Skin epidermis (tissue), 12 donors: ENCODE results near the gene PRDM16.

Experiments used
- H3K27ac ChIP-seq, 21 experiments: fragments of 200-600 bp; sonication (generic) in 11 of 21; one replicate each; pipeline ENCODE4 v1.5.0; 2020; ENCODE audit warnings: mild to moderate bottlenecking in 3 of 21, inconsistent platforms in 2 of 21, moderate library complexity in 2 of 21
- H3K4me3 ChIP-seq, 7 experiments: fragments of 200-600 bp; sonication (generic) in 2 of 7; one replicate each; pipeline ENCODE4 v1.5.0; 2020; ENCODE audit warnings: inconsistent platforms in 2 of 7, mild to moderate bottlenecking in 2 of 7, moderate library complexity in 1 of 7

Gene PRDM16

DNA sequence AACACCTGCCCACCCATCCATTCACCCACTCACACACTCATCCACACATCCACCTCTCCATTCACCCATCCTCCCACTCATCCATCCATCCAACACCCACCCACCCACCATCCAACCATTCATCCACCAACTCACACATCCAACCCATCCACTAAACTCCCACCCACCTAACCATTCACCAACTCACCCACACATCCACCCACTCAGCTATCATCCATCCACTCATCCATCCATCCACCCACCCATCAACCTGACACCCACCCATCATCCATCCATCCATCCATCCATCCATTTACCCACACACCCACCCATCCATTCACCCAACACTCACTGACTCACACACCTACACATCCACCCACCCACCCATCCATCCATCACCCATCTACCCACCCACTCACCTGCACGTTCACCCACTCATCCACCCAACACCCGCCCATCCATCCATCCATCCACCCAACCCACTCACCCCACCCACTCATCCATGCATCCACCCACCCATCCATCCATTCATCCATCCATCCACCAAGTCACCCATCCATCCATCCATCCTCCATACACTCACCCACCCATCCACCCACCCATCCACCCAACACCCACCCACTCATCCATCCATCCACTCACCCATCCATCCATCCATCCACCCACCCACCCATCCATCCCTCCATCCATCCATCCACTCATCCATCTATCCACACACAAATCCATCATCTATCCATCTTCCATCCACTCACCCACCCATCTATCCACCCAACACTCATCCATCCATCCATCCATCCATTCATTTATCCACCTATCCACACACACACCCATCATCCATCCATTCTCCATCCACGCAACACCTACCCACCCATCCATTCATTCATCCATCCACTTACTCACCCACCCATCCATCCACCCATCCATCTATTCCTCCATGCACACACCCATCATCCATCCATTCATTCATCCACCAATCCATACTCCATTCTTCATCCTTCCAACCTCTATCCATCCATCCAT is 17.4 kb upstream of the PRDM16 start:
- Histone ChIP-seq H3K4me3 (no peak overlapping the region), H3K27ac (no peak overlapping the region)

DNA sequence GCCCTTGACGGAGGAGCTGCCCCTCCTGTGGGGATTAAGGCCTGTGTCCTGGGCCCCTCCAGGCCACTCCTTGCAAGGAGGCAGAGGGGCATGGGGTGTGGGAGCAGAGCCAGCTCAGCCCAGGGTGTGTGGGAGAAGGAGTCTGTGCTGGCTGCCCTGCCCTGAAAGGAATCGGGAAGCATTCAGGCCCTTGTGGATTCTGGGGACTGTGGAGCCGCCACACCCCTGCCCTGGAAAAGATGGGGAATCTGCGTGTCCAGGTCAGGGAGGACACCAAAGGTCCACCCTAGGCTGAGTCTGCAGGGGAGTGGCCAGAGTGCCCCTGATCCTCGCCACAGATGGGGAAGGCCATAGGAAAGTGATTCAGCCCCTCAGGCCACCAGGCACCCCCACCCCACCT is 16.5 kb upstream of the PRDM16 start:
- Histone ChIP-seq H3K4me3 (no peak overlapping the region), H3K27ac (no peak overlapping the region)

DNA sequence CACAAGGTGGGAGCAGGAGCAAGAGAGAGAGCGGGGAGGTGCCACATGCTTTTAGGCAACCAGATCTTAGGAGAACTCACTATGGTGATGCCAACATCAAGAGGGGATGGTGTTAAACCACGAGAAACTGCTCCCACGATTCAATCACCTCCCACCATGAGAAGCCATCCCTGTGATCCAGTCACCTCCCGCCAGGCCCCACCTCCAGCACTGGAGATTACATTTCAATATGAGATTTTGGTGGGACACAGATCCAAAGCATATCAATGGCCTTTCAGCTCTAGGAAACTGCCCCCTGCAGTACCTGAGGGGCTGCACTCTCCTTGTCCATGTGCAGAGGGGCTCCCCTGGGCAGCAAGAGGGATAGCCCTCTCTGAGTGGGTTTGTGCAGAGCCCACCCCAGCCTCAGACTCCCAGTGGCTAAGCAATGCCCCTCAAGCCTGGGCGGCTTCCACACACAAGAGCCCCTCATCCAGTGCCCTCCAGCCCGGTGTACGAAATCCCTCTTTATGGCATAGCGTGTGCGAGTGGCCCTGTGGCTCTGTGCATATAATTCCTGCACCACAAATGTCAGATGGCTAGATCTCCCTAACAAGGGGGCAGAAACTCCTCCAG is 15.5 kb upstream of the PRDM16 start:
- no peak overlapping the region for H3K27ac ChIP-seq
- H3K4me3 ChIP-seq, result no peak overlapping the region

- Histone ChIP-seq H3K27ac (no peak overlapping the region), H3K4me3 (no peak overlapping the region)
Observed at GRCh38 chr1:3053986-3054385, 15.0 kb upstream of the PRDM16 start.

GRCh38 chr1:3054474-3054873 is 14.5 kb upstream of the PRDM16 start:
- Histone ChIP-seq H3K27ac (no peak overlapping the region), H3K4me3 (no peak overlapping the region)

DNA sequence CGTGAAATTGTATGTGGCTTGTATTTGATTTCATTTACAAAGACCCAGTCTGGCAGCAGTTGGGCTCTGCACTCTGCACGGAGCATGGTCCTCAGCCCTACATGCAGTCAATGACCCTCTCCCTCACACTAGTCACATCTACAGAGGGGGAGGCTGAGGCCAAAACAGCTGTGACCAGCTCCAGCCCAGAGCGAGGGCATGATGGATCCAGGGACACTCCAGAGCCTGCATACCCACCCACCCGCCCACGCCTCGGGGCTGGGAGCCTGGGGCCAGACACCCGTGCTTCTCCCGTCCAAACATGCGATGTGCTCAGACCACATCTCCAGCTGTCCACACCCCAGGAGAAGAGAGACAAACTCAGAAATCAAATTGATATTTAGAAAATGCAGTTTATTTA is 14.0 kb upstream of the PRDM16 start:
- H3K27ac ChIP-seq, result no peak overlapping the region
- H3K4me3 ChIP-seq, result no peak overlapping the region

DNA sequence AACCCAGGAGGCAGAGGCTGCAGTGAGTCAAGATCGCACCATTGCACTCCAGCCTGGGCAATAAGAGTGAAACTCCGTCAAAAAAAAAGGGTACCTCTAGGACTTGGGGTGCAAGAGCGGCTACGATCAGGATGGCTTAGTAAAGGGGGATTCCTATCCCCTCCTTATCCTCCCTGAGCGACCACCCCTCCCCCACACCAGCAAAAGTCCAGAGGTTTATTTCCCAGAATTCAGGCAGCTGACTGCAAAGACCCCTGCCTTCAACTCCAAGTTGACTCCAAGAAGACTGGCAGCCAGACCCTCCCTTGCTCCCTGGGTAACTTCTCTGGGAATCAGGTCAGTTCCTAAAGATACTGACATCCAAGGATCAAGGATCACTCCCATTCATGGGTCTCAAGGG is 12.4 kb upstream of the PRDM16 start:
- Histone ChIP-seq H3K27ac (no peak overlapping the region), H3K4me3 (no peak overlapping the region)

- Histone ChIP-seq H3K4me3 (no peak overlapping the region), H3K27ac (no peak overlapping the region)
Observed at GRCh38 chr1:3058263-3059030, 10.6 kb upstream of the PRDM16 start.

DNA sequence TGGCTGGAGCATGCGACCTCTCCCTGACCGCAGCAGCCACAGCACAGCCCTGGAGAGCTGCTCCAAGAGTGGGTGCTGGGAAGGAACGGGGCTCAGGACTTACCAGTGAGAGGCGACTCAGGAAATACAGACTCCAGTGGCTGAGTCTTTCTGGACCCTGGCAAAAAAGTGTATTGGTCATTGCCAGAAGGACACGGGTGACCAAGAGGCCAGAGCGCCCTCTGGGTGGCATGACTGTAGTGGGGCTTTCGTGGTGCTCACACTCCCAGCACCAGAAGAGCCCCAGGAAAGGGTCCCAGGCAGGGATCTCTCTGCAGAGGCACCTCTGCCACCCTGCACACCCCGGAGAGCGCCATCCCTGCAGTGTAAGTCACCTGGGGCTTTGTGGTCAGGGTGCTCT is 8.9 kb upstream of the PRDM16 start:
- Histone ChIP-seq H3K27ac (no peak overlapping the region), H3K4me3 (no peak overlapping the region)

DNA sequence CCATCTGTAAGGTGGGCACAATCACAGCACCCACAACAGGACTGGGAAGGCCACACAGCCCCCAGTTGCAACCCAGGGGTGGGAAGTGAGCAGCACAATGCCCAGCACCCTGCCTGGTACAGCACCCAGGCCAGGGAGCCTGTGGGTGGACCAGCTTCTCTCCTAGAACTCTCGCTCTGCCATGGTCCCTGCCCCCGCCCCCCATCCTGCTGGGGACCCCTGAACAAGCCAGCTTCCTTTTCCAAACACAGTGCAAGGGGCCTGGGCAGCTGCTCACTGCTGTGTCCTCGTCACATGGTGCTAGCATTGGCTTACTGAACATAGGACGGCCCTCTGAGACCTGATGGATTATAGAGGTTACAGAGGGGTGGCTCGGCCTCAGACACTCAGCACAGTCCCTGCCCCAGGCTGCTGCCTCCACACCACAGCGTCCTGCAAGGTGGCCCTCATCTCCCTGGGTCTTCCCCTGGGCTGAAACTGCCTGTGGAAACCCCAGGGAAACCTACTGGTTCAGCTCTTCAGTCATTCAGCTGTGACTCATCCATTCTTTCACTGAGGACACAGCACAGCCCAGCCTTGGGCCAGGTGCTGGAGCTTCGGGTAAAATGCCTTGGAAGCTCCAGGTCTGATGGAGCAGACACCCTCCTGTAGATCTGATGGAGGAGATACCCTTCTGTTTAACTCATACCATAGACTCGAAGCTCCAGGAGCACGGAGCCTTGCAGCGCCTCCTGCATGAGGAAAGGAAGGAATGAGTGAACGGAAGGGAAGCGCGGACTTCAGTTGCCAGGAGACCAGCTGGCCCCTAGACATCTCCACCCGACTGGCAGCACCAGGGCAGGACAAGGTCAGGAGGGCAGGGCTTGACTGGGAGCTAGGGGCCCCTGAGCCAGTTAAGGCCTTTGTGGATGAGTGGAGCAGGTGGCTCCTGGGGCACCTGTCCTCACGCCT is 8.1 kb upstream of the PRDM16 start:
- Histone ChIP-seq H3K27ac (no peak overlapping the region), H3K4me3 (no peak overlapping the region)

DNA sequence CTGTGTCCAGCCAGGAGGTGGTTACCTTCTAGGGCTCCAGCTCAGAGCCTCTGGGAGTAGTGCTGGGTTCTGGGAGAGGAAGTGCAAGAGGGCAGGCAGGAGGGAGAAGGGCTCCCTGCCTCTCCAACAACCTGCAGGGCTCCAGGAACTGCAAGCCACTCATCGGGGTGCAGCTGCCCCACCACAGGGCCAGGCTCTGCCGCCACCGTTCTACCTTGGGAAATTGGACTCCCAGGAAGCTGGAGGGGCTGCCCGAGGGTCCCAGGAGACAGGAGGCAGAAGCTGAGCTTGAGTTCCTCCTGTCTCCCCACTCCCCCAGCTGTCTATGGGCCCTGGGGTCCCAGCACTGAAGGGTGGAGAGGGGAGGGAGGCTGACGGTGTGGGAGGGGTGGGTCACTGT is 7.4 kb upstream of the PRDM16 start:
- Histone ChIP-seq H3K27ac (no peak overlapping the region), H3K4me3 (no peak overlapping the region)

DNA sequence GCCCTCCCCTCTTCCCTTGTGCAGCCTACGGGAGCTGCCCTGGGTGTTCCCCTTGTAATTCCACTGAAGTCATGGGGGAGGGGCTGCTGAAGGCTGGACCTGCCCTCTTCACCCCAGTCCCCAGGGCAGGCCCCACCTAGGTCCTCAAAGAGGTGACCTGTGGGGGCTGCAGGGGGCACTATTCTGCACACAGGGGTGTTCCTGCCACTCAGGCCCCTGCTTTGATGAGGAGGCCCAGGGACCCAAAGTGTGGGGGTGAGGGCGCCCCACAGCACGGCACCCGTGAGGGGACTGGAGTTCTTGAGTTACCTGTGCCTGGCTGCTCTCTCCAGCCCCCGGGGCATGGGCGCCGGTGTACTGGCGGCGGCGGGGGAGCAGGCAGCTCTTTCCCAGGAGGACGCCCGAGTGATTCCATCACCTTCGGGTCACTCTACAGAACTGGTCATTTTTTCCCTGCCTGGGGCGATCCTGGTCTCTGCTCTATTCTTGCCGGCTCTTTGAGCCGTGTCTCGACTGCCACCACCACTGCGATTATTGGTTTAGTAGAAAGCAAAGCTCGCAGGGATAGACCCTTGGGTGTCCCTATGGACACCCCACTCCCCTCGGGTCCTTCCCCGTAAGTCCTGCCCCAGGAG is 6.9 kb upstream of the PRDM16 start:
- Histone ChIP-seq H3K4me3 (no peak overlapping the region), H3K27ac (no peak overlapping the region)

DNA sequence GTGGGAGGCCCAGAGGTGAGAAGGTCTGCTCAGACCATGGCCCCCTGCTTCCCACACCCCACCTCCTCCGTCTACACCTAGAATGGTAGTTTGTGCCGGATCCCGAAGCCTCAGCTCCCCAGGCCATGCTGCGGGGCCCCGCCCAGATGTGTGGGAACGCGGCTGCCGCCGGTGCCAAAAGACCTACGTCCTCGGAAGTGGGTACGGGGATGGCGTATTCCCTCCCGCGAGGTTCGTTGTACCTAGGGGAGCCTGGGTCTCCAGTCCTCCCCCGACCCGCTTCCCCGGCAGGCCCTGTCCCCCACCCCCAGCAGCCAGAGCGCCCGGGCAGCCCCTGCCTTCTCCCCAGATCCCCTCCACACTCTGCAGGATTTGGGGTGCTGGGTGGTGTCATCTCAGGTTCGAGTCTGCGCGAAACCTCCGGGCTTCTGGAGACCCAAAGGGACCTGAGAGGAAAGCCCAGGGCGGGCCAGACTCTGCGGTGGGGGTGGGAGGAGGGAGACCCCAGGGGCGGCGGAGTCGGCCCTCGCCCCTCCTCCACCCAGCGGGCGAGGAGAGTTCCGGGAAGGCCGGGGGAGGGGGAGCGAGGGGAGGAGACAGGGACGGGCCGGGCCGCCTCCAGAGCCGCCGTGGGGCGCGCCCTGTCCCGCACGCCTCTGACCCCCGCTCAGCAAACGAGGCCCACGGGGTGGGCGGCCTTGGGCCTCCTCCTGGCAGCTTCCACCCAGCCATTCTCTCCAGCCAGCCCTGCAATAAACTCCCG is 6.2 kb upstream of the PRDM16 start:
- Histone ChIP-seq H3K27ac (no peak overlapping the region), H3K4me3 (no peak overlapping the region)

- no peak overlapping the region for H3K27ac ChIP-seq
Observed at GRCh38 chr1:3063379-3064295, 5.4 kb upstream of the PRDM16 start.

GRCh38 chr1:3064296-3064850 is 4.6 kb upstream of the PRDM16 start:
- H3K4me3 ChIP-seq, result no peak overlapping the region
- H3K27ac ChIP-seq, result no peak overlapping the region

More at GRCh38 chr1:3063379-3064295, 5.4 kb upstream of the PRDM16 start:
- H3K4me3 ChIP-seq, result no peak overlapping the region

DNA sequence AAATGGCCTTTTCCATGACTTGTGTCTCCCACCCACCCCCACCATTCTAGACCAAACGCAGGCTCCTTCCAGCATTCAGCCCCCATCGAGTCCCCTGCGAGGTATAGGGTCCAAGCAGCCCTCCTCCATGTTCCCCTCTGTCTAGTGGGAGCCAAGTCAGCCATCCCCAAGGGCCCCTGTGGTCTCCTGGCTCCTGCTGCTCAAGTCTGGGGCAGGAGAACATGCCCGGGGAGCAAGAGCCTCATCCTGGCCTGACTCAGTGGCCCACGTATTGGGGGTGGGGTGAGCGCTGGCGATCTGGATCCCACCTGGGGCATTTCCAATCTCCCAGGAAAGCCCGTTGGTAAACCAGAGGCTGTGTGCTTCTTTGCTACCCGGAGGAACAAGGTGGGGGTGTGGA is 4.1 kb upstream of the PRDM16 start:
- Histone ChIP-seq H3K27ac (no peak overlapping the region), H3K4me3 (no peak overlapping the region)

GRCh38 chr1:3065396-3065795 is 3.6 kb upstream of the PRDM16 start:
- no peak overlapping the region for H3K4me3 ChIP-seq
- H3K27ac ChIP-seq, result no peak overlapping the region
